Caco-2 (cell line): Measurements from ENCODE around the gene TNS1. TPM values are rescaled to one million over a fixed set of nuclear protein-coding genes. Genes with fewer than 3 reads are reported as not detected.
A peak's percentile ranks its signal among the peaks of the same experiment; 100 is the strongest.

Experiments
- BruUV-seq: library from RNA; stranded (reverse); fragments of 400-500 nt; replicated peaks from 2 replicates; lab custom pipeline; 2021; lab: Mats Ljungman, UMichigan
- CTCF ChIA-PET: fragments of 300-600 bp; sonication (Branson Sonifier 250); formaldehyde crosslinking; loops from one replicate; lab custom pipeline; 2022; ENCODE audit warnings: antibody characterized with exemption; lab: Charles Lee
- POLR2A ChIA-PET: fragments of 300-600 bp; sonication (Branson Sonifier 250); formaldehyde crosslinking; loops from one replicate; lab custom pipeline; 2022; ENCODE audit warnings: antibody characterized with exemption; lab: Charles Lee
- DNase-seq, 2 experiments: peaks; one replicate each; pipeline versions ENCODE4 v3.0.0 to v3.0.0-alpha.2; 2020 to 2022
- H3K27me3 ChIP-seq: replicated peaks from 2 replicates; pipeline ENCODE4 v1.6.0; 2011; ENCODE audit warnings: low read length; ENCODE audit not compliant: control insufficient read depth, insufficient read depth
- H3K36me3 ChIP-seq: 2 replicates; pipeline ENCODE4 v1.5.1; 2011; ENCODE audit warnings: low read length; ENCODE audit not compliant: control insufficient read depth, insufficient read depth
- H3K4me1 ChIP-seq: fragments of 250-450 bp; sonication (Bioruptor Pico); 2 replicates; pipeline ENCODE4 v1.5.1; 2020; ENCODE audit warnings: mild to moderate bottlenecking
- H3K4me3 ChIP-seq: 2 replicates; pipeline ENCODE4 v1.5.1; 2011; ENCODE audit warnings: low read depth, mild to moderate bottlenecking, control low read depth, low read length
- H3K9me3 ChIP-seq: fragments of 250-450 bp; sonication (Bioruptor Pico); 2 replicates; pipeline ENCODE4 v1.5.1; 2020; ENCODE audit warnings: mild to moderate bottlenecking, moderate library complexity
- H3K27ac Mint-ChIP-seq: one replicate; pipeline ENCODE4 v1.8.0; 2022; ENCODE audit warnings: mixed read lengths; ENCODE audit not compliant: unreplicated experiment
- H3K27me3 Mint-ChIP-seq: one replicate; pipeline ENCODE4 v1.8.0; 2022; ENCODE audit warnings: mixed read lengths; ENCODE audit not compliant: insufficient read depth, unreplicated experiment
- H3K36me3 Mint-ChIP-seq: one replicate; pipeline ENCODE4 v1.8.0; 2022; ENCODE audit warnings: mild to moderate bottlenecking, mixed read lengths; ENCODE audit not compliant: insufficient read depth, unreplicated experiment
- H3K4me1 Mint-ChIP-seq: one replicate; pipeline ENCODE4 v1.8.0; 2022; ENCODE audit warnings: low read depth, mixed read lengths; ENCODE audit not compliant: unreplicated experiment
- H3K4me3 Mint-ChIP-seq: one replicate; pipeline ENCODE4 v1.8.0; 2022; ENCODE audit warnings: mild to moderate bottlenecking, moderate library complexity, mixed read lengths; ENCODE audit not compliant: unreplicated experiment
- H3K9me3 Mint-ChIP-seq: one replicate; pipeline ENCODE4 v1.8.0; 2022; ENCODE audit warnings: mixed read lengths; ENCODE audit not compliant: unreplicated experiment
- intact Hi-C: fragments of 100-400 bp; cut with micrococcal nuclease; formaldehyde crosslinking; loops from one replicate; pipeline ENCODE4 v1.10.0; 2022; ENCODE audit not compliant: unreplicated experiment
- total RNA-seq: library from RNA; stranded (reverse); gene quantifications from 2 replicates; pipeline ENCODE4 v1.2.3, GENCODE V29; 2022
- TF ChIP-seq, protein P1 (sequence below), 2 experiments: fragments of 200-600 bp in 1 of 2; IDR thresholded peaks; 1 replicate in 1 of 2; 2 replicates in 1 of 2; pipeline versions ENCODE4 v1.5.1 to v1.8.0; 2011 to 2022; ENCODE audit warnings: antibody characterized with exemption in 1 of 2, control low read depth in 1 of 2, inconsistent platforms in 1 of 2, low read depth in 1 of 2, low read length in 1 of 2, mild to moderate bottlenecking in 1 of 2, moderate library complexity in 1 of 2; ENCODE audit not compliant: insufficient read depth in 1 of 2, severe bottlenecking in 1 of 2, unreplicated experiment in 1 of 2

Gene TNS1
- total RNA-seq, 1 experiment from 2014 or later = 16.1 TPM

GRCh38 chr2:217892560-217892959 lies 110.2 kb downstream of the TNS1 start:
- Histone ChIP-seq H3K4me3 (no peak overlapping the region), H3K4me1 (no peaks in the 10 kb centered on the region), H3K27me3 (no peaks in the 10 kb centered on the region), H3K9me3 (no peaks in the 10 kb centered on the region), H3K36me3 (peaks cover under 1% of the 10 kb centered on the region; the same call in 1 of the 2 replicates)
- CTCF ChIA-PET = no interaction called here
- TF ChIP-seq, protein P1, sequence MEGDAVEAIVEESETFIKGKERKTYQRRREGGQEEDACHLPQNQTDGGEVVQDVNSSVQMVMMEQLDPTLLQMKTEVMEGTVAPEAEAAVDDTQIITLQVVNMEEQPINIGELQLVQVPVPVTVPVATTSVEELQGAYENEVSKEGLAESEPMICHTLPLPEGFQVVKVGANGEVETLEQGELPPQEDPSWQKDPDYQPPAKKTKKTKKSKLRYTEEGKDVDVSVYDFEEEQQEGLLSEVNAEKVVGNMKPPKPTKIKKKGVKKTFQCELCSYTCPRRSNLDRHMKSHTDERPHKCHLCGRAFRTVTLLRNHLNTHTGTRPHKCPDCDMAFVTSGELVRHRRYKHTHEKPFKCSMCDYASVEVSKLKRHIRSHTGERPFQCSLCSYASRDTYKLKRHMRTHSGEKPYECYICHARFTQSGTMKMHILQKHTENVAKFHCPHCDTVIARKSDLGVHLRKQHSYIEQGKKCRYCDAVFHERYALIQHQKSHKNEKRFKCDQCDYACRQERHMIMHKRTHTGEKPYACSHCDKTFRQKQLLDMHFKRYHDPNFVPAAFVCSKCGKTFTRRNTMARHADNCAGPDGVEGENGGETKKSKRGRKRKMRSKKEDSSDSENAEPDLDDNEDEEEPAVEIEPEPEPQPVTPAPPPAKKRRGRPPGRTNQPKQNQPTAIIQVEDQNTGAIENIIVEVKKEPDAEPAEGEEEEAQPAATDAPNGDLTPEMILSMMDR (IDR thresholded peaks at IDR 0.05; ENCODE audit: insufficient read depth in 1 of 2, low read depth in 1 of 2, low read length in 1 of 2, severe bottlenecking in 1 of 2, unreplicated experiment in 1 of 2) = no peak
- no TSS peak for BruUV-seq
- H3K27ac Mint-ChIP-seq = no peak overlapping the region
- DNase-seq = no peak
- H3K4me1 Mint-ChIP-seq = no peaks in the 10 kb centered on the region
- H3K9me3 Mint-ChIP-seq = no peaks in the 10 kb centered on the region
- H3K4me3 Mint-ChIP-seq = no peak overlapping the region
- POLR2A ChIA-PET = no interaction called here
- intact Hi-C loops = no loop called here
- no peaks in the 10 kb centered on the region for H3K27me3 Mint-ChIP-seq
- peaks cover 6% of the 10 kb centered on the region for H3K36me3 Mint-ChIP-seq

GRCh38 chr2:217890445-217890844 lies 112.3 kb downstream of the TNS1 start:
- DNase-seq = peak in 1 of 2 experiments; percentile 36
- Mint-ChIP-seq H3K27ac (no peak overlapping the region), H3K4me3 (no peak overlapping the region), H3K4me1 (no peaks in the 10 kb centered on the region), H3K9me3 (no peaks in the 10 kb centered on the region), H3K27me3 (no peaks in the 10 kb centered on the region), H3K36me3 (peaks cover 6% of the 10 kb centered on the region)
- CTCF ChIA-PET = interaction anchor here (0.6 to 1.5 kb wide), 7 partner anchors 19 to 104 kb away, joined by 3 to 6 read pairs (median 3); no protein-coding TSS in a partner anchor
- no peaks in the 10 kb centered on the region for H3K4me1 ChIP-seq
- H3K36me3 ChIP-seq = no peaks in the 10 kb centered on the region; the same call in 1 of the 2 replicates
- H3K4me3 ChIP-seq = no peak overlapping the region
- no peaks in the 10 kb centered on the region for H3K9me3 ChIP-seq
- TF ChIP-seq, protein P1 (IDR thresholded peaks at IDR 0.05; ENCODE audit: insufficient read depth in 1 of 2, low read depth in 1 of 2, low read length in 1 of 2, severe bottlenecking in 1 of 2, unreplicated experiment in 1 of 2) = peak; percentile 32 to 47
- BruUV-seq = no TSS peak
- intact Hi-C loops = loop anchor here (1.0 kb wide), 1 partner anchor 98 kb away; no protein-coding TSS in a partner anchor
- POLR2A ChIA-PET = no interaction called here
- no peaks in the 10 kb centered on the region for H3K27me3 ChIP-seq

DNA sequence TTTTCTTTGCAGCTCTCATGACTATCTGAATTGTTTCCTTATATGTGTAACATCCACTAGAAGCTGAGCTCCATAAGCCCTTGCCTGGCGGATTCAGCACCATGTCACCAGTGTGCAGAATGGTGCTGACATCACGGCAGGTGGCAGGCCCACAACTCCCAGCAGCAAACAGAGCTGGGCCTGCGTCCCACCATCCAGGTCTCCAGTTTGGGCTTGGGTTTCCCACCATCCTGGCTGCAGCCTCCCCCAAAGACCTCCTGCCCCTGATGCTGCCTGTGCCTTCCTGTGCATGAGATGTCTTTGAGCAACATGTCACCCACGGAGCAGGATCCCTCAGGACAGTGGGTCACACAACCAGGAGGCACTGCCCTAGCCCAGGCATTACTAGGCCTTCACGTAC lies 113.1 kb downstream of the TNS1 start:
- Mint-ChIP-seq H3K27me3 (no peaks in the 10 kb centered on the region), H3K27ac (no peak overlapping the region), H3K9me3 (no peaks in the 10 kb centered on the region), H3K4me3 (no peak overlapping the region), H3K36me3 (peaks cover 6% of the 10 kb centered on the region), H3K4me1 (no peaks in the 10 kb centered on the region)
- no peaks in the 10 kb centered on the region for H3K9me3 ChIP-seq
- CTCF ChIA-PET = interaction anchor here (0.6 to 1.2 kb wide), 6 partner anchors 19 to 104 kb away, joined by 3 to 5 read pairs (median 3); no protein-coding TSS in a partner anchor
- no peaks in the 10 kb centered on the region for H3K27me3 ChIP-seq
- H3K36me3 ChIP-seq = no peaks in the 10 kb centered on the region; the same call in 1 of the 2 replicates
- H3K4me1 ChIP-seq = no peaks in the 10 kb centered on the region
- H3K4me3 ChIP-seq = no peak overlapping the region
- no peak for DNase-seq
- BruUV-seq = no TSS peak
- TF ChIP-seq, protein P1 (IDR thresholded peaks at IDR 0.05; ENCODE audit: insufficient read depth in 1 of 2, low read depth in 1 of 2, low read length in 1 of 2, severe bottlenecking in 1 of 2, unreplicated experiment in 1 of 2) = no peak
- POLR2A ChIA-PET = no interaction called here
- intact Hi-C loops = loop anchor here (1.0 to 2.0 kb wide), 2 partner anchors 13 to 99 kb away; no protein-coding TSS in a partner anchor
